ENCODE data around the gene FASTKD3. TPM values are rescaled to one million over a fixed set of nuclear protein-coding genes. Genes with fewer than 3 reads are reported as not detected.
A peak's percentile ranks its signal among the peaks of the same experiment; 100 is the strongest.

The FASTKD3 gene
- total and polyA plus RNA-seq, 11 donors, result 4.3 to 11.5 (median 6.1) TPM

DNA sequence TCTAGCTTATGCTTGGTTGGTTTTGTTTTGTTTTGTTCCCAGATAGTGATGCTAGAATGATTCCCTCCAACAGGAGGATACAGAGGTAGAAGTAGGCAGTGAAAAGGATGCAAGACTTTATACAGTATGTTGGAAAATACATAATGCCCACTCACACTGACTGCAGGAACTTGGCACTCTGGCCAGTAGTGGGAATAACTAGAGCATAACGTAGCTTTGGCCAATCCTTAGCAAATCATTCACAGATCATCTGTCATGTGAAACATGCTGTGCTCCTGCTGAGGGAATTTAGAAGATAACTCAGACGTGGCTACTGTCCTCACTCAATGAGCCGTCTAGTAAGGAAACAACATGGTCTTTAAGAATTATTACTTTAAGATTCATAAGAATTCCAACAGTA, 31.4 kb downstream of the FASTKD3 start:
- H3K27me3 ChIP-seq, result peaks cover 0 to 5% (median 0%) of the 10 kb centered on the region in 9 donors
- no peak for DNase-seq
- intact Hi-C loops (cut with DNase I), result no loop called here
- H3K4me1 ChIP-seq, result no peaks in the 10 kb centered on the region
- no peak for ATAC-seq
- no peak overlapping the region for H3K4me3 ChIP-seq
- WGBS, 4 donors, result 41 to 64% (median 52%) methylated on average over 3 of the region's 3 CpGs
- H3K9me3 ChIP-seq, result no peaks in the 10 kb centered on the region
- H3K36me3 ChIP-seq, result no peaks in the 10 kb centered on the region
- H3K27ac ChIP-seq, result no peak overlapping the region
- no peak for TF ChIP-seq POLR2A (IDR thresholded peaks at IDR 0.05)
- TF ChIP-seq, protein P1, sequence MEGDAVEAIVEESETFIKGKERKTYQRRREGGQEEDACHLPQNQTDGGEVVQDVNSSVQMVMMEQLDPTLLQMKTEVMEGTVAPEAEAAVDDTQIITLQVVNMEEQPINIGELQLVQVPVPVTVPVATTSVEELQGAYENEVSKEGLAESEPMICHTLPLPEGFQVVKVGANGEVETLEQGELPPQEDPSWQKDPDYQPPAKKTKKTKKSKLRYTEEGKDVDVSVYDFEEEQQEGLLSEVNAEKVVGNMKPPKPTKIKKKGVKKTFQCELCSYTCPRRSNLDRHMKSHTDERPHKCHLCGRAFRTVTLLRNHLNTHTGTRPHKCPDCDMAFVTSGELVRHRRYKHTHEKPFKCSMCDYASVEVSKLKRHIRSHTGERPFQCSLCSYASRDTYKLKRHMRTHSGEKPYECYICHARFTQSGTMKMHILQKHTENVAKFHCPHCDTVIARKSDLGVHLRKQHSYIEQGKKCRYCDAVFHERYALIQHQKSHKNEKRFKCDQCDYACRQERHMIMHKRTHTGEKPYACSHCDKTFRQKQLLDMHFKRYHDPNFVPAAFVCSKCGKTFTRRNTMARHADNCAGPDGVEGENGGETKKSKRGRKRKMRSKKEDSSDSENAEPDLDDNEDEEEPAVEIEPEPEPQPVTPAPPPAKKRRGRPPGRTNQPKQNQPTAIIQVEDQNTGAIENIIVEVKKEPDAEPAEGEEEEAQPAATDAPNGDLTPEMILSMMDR (IDR thresholded peaks at IDR 0.05), result no peak

DNA sequence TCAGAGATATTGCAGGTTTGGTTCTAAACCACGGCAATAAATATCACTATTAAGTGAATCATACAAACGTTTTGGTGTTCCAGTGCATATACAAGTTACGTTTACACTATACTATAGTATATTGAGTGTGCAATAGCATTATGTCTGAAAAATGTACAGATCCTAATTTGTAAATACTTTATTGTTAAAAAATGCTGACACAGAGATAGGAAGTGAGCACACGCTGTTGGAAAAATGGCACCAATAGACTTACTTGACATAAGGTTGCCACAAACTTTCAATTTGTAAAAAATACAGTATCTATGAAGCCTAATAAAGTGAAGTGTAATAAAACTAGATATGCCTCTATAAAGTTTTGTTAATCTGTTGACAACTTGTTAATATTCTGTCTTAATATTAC, 33.8 kb downstream of the FASTKD3 start:
- H3K4me1 ChIP-seq, result no peaks in the 10 kb centered on the region
- WGBS, 4 donors, result 79 to 89% (median 85%) methylated on average over 4 of the region's 4 CpGs

DNA sequence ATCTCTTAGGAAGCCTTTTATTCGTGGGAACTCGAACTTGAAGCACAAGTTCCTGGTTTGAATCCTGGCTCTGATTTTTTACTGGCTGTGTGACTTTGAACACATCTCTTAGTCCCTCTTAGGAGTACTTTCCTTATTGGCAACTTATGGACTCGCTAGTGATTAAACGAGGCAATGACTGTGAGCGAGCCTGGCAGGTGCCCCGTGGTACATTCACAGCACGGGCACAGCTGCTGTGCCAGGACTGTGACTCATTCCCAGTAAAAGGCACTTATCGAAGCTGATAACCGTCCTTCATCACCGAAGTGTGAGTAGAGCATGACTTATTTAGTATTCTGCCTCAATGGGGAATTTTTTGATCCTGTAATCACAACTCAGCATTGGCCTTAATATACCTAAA, 40.6 kb downstream of the FASTKD3 start:
- WGBS, 4 donors, result 40 to 51% (median 46%) methylated on average over 10 of the region's 10 CpGs
- H3K27me3 ChIP-seq, result peaks cover 0 to 12% (median 0%) of the 10 kb centered on the region in 9 donors
- no peaks in the 10 kb centered on the region for H3K36me3 ChIP-seq
- ATAC-seq (peak; percentile 89 to 96 (median 92)), DNase-seq (peak in 4 of 5 donors; percentile 14 to 69 (median 56))
- intact Hi-C loops (cut with DNase I), result loop anchor here in 1 of 10 donors (10.0 kb wide), 1 partner anchor 1063 kb away; no protein-coding TSS in a partner anchor
- H3K4me3 ChIP-seq, result no peak overlapping the region
- no peak for TF ChIP-seq POLR2A (IDR thresholded peaks at IDR 0.05)
- TF ChIP-seq, protein P1 (IDR thresholded peaks at IDR 0.05), result no peak
- peaks cover 0 to 3% (median 0%) of the 10 kb centered on the region in 12 donors for H3K4me1 ChIP-seq
- H3K9me3 ChIP-seq, result no peaks in the 10 kb centered on the region
- no peak overlapping the region for H3K27ac ChIP-seq

More for the DNA sequence above, 33.8 kb downstream of the FASTKD3 start:
- no peak overlapping the region for H3K27ac ChIP-seq
- ATAC-seq (no peak), DNase-seq (no peak)
- no peaks in the 10 kb centered on the region for H3K36me3 ChIP-seq
- peaks cover 0 to 5% (median 0%) of the 10 kb centered on the region in 9 donors for H3K27me3 ChIP-seq
- no peak overlapping the region for H3K4me3 ChIP-seq
- H3K9me3 ChIP-seq, result no peaks in the 10 kb centered on the region
- TF ChIP-seq, protein P1 (IDR thresholded peaks at IDR 0.05), result no peak
- no peak for TF ChIP-seq POLR2A (IDR thresholded peaks at IDR 0.05)
- intact Hi-C loops (cut with DNase I), result no loop called here

DNA sequence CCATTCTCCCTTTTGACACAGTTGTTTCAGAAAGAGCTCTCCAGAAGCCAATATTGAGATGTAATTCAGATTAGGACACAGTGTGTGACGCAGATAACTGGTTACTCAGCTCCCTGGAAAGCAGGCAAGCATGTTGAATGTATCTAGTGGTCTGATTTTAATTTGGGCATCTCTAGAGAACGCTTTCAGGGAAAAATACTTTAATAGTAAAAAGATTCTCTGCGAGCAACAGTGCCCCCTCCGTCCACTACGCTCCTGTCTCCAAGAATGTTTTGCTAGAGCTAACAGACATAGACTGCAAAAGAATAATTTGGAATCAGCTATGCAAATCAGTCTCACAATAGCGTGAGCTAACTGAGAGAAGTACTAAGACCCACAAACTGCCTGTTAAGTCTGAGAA, 41.2 kb downstream of the FASTKD3 start:
- ATAC-seq (peak in 2 of 4 donors; percentile 16 to 31), DNase-seq (no peak)
- peaks cover 0 to 17% (median 0%) of the 10 kb centered on the region in 9 donors for H3K27me3 ChIP-seq
- WGBS, 4 donors, result 68 to 72% (median 69%) methylated on average over 6 of the region's 6 CpGs
- no peaks in the 10 kb centered on the region for H3K36me3 ChIP-seq
- H3K27ac ChIP-seq, result no peak overlapping the region
- peaks cover 0 to 3% (median 0%) of the 10 kb centered on the region in 12 donors for H3K4me1 ChIP-seq
- TF ChIP-seq POLR2A (IDR thresholded peaks at IDR 0.05), result no peak
- TF ChIP-seq, protein P1 (IDR thresholded peaks at IDR 0.05), result peak in 1 of 12 donors; percentile 17
- intact Hi-C loops (cut with DNase I), result loop anchor here in 1 of 10 donors (10.0 kb wide), 1 partner anchor 1063 kb away; no protein-coding TSS in a partner anchor
- no peak overlapping the region for H3K4me3 ChIP-seq
- H3K9me3 ChIP-seq, result no peaks in the 10 kb centered on the region
